HEK293 (cell line): ENCODE results near the gene CNOT4.

Source experiments
- ELK4 ChIP-seq: IDR thresholded peaks from 2 replicates; pipeline ENCODE4 v1.6.1; 2011; ENCODE audit warnings: mild to moderate bottlenecking, low read depth, low read length, borderline replicate concordance
- GFI1B ChIP-seq: fragments of 450-650 bp; formaldehyde crosslinking; IDR thresholded peaks from 2 replicates; pipeline ENCODE4 v1.5.1; 2016; ENCODE audit warnings: missing biosample characterization, missing genetic modification characterization
- HOXC10 ChIP-seq: sonication (generic); formaldehyde crosslinking; IDR thresholded peaks from 2 replicates; pipeline ENCODE4 v1.8.1; 2023; ENCODE audit warnings: mild to moderate bottlenecking, missing genetic modification reagents
- HOXD13 ChIP-seq: sonication (generic); formaldehyde crosslinking; IDR thresholded peaks from 2 replicates; pipeline ENCODE4 v1.8.0; 2022; ENCODE audit warnings: missing genetic modification reagents, borderline replicate concordance
- KLF10 ChIP-seq: fragments of 450-650 bp; IDR thresholded peaks from 2 replicates; pipeline ENCODE4 v1.5.1; 2018; ENCODE audit warnings: missing biosample characterization, mild to moderate bottlenecking, missing genetic modification characterization
- KLF7 ChIP-seq: fragments of 450-650 bp; formaldehyde crosslinking; IDR thresholded peaks from 2 replicates; pipeline ENCODE4 v1.5.1; 2016; ENCODE audit warnings: missing biosample characterization, missing genetic modification characterization, borderline replicate concordance
- KLF9 ChIP-seq: fragments of 450-650 bp; formaldehyde crosslinking; IDR thresholded peaks from 2 replicates; pipeline ENCODE4 v1.5.1; 2016; ENCODE audit warnings: missing biosample characterization, missing genetic modification characterization, low read depth
- MYNN ChIP-seq: fragments of 450-650 bp; formaldehyde crosslinking; IDR thresholded peaks from 2 replicates; pipeline ENCODE4 v1.5.1; 2016; ENCODE audit warnings: missing biosample characterization, missing genetic modification characterization, borderline replicate concordance
- MZF1 ChIP-seq: fragments of 450-650 bp; formaldehyde crosslinking; IDR thresholded peaks from 2 replicates; pipeline ENCODE4 v1.5.1; 2017; ENCODE audit warnings: missing biosample characterization, missing genetic modification characterization, borderline replicate concordance
- PBX3 ChIP-seq: sonication (generic); formaldehyde crosslinking; IDR thresholded peaks from 2 replicates; pipeline ENCODE4 v1.8.1; 2022; ENCODE audit warnings: mild to moderate bottlenecking, moderate library complexity, missing genetic modification reagents
- SP2 ChIP-seq: fragments of 450-650 bp; formaldehyde crosslinking; IDR thresholded peaks from 2 replicates; pipeline ENCODE4 v1.5.1; 2016; ENCODE audit warnings: missing biosample characterization, missing genetic modification characterization
- TRIM28 ChIP-seq: IDR thresholded peaks from 2 replicates; pipeline ENCODE4 v1.6.1; 2011; ENCODE audit warnings: low read length, control low read depth, borderline replicate concordance
- YY1 ChIP-seq: fragments of 450-650 bp; formaldehyde crosslinking; IDR thresholded peaks from 2 replicates; pipeline ENCODE4 v1.5.1; 2018; ENCODE audit warnings: missing biosample characterization, missing genetic modification characterization
- ZBTB11 ChIP-seq: fragments of 450-650 bp; formaldehyde crosslinking; conservative IDR thresholded peaks from 2 replicates; pipeline ENCODE4 v1.5.1; 2016; ENCODE audit warnings: low read depth, missing biosample characterization, missing genetic modification characterization
- ZBTB20 ChIP-seq: fragments of 450-650 bp; formaldehyde crosslinking; IDR thresholded peaks from 2 replicates; pipeline ENCODE4 v1.5.1; 2016; ENCODE audit warnings: missing biosample characterization, missing genetic modification characterization
- ZFP37 ChIP-seq: fragments of 450-650 bp; formaldehyde crosslinking; IDR thresholded peaks from 2 replicates; pipeline ENCODE4 v1.5.1; 2016; ENCODE audit warnings: missing biosample characterization, missing genetic modification characterization
- ZFP69B ChIP-seq: fragments of 450-650 bp; formaldehyde crosslinking; IDR thresholded peaks from 2 replicates; pipeline ENCODE4 v1.5.1; 2016; ENCODE audit warnings: missing biosample characterization, missing genetic modification characterization
- ZNF132 ChIP-seq: fragments of 450-650 bp; formaldehyde crosslinking; IDR thresholded peaks from 2 replicates; pipeline ENCODE4 v1.5.1; 2017; ENCODE audit warnings: missing biosample characterization, missing genetic modification characterization, borderline replicate concordance
- ZNF175 ChIP-seq: fragments of 450-650 bp; formaldehyde crosslinking; IDR thresholded peaks from 2 replicates; pipeline ENCODE4 v1.5.1; 2016; ENCODE audit warnings: missing biosample characterization, missing genetic modification characterization
- ZNF280C ChIP-seq: fragments of 450-650 bp; formaldehyde crosslinking; IDR thresholded peaks from 2 replicates; pipeline ENCODE4 v1.5.1; 2016; ENCODE audit warnings: missing biosample characterization, missing genetic modification characterization
- ZNF292 ChIP-seq: fragments of 450-650 bp; formaldehyde crosslinking; IDR thresholded peaks from 2 replicates; pipeline ENCODE4 v1.5.1; 2016; ENCODE audit warnings: low read depth, missing biosample characterization, missing genetic modification characterization, borderline replicate concordance
- ZNF341 ChIP-seq: fragments of 450-650 bp; formaldehyde crosslinking; IDR thresholded peaks from 2 replicates; pipeline ENCODE4; 2016; ENCODE audit warnings: low read depth, missing biosample characterization, missing genetic modification characterization
- ZNF391 ChIP-seq: fragments of 450-650 bp; formaldehyde crosslinking; IDR thresholded peaks from 2 replicates; pipeline ENCODE4 v1.5.1; 2016; ENCODE audit warnings: low read depth, missing biosample characterization, missing genetic modification characterization, borderline replicate concordance
- ZNF488 ChIP-seq: fragments of 450-650 bp; formaldehyde crosslinking; IDR thresholded peaks from 2 replicates; pipeline ENCODE4 v1.5.1; 2016; ENCODE audit warnings: missing biosample characterization, missing genetic modification characterization
- ZNF501 ChIP-seq: fragments of 450-650 bp; formaldehyde crosslinking; IDR thresholded peaks from 2 replicates; pipeline ENCODE4 v1.5.1; 2016; ENCODE audit warnings: missing biosample characterization, missing genetic modification characterization
- ZNF571 ChIP-seq: fragments of 450-650 bp; formaldehyde crosslinking; IDR thresholded peaks from 2 replicates; pipeline ENCODE4 v1.5.0; 2017; ENCODE audit warnings: missing biosample characterization, missing genetic modification characterization
- ZNF596 ChIP-seq: fragments of 450-650 bp; IDR thresholded peaks from 2 replicates; pipeline ENCODE4 v1.5.0; 2018; ENCODE audit warnings: missing biosample characterization, mild to moderate bottlenecking, missing genetic modification characterization, moderate library complexity
- ZNF658 ChIP-seq: fragments of 450-650 bp; formaldehyde crosslinking; IDR thresholded peaks from 2 replicates; pipeline ENCODE4; 2016; ENCODE audit warnings: missing biosample characterization, missing genetic modification characterization
- ZNF660 ChIP-seq: fragments of 450-650 bp; IDR thresholded peaks from 2 replicates; pipeline ENCODE4 v1.5.1; 2018; ENCODE audit warnings: missing biosample characterization, mild to moderate bottlenecking, missing genetic modification characterization
- ZNF791 ChIP-seq: fragments of 450-650 bp; formaldehyde crosslinking; IDR thresholded peaks from 2 replicates; pipeline ENCODE4 v1.5.1; 2016; ENCODE audit warnings: missing biosample characterization, missing genetic modification characterization
- ZNF792 ChIP-seq: fragments of 450-650 bp; formaldehyde crosslinking; IDR thresholded peaks from 2 replicates; pipeline ENCODE4 v1.5.1; 2016; ENCODE audit warnings: missing biosample characterization, missing genetic modification characterization
- ZNF837 ChIP-seq: fragments of 450-650 bp; formaldehyde crosslinking; IDR thresholded peaks from 2 replicates; pipeline ENCODE4 v1.5.1; 2016; ENCODE audit warnings: missing biosample characterization, missing genetic modification characterization
- ZSCAN23 ChIP-seq: fragments of 450-650 bp; formaldehyde crosslinking; IDR thresholded peaks from 2 replicates; pipeline ENCODE4 v1.5.1; 2016; ENCODE audit warnings: missing biosample characterization, missing genetic modification characterization

Gene CNOT4

GRCh38 chr7:135509839-135510591, at the start of gene CNOT4 (continued):
- TF ChIP-seq ZNF488 (tag by site-specific recombination) (peak; percentile 38; the same call in 1 of the 2 replicates), MZF1 (peak; percentile 78; the same call in 1 of the 2 replicates), MYNN (tag by site-specific recombination) (no peak), HOXC10 (CRISPR knock-in tag) (no peak), KLF9 (peak; percentile 99), ZNF791 (no peak), ZNF391 (tag by site-specific recombination) (no peak; the same call in 1 of the 2 replicates), ZFP69B (tag by site-specific recombination) (peak; percentile 75), KLF7 (tag by site-specific recombination) (peak; percentile 96), ZNF280C (tag by site-specific recombination) (no peak), ZNF792 (tag by site-specific recombination) (peak; percentile 37; the same call in 1 of the 2 replicates), ZNF292 (tag by site-specific recombination) (no peak), YY1 (tag by site-specific recombination) (peak; percentile 83), ZNF571 (tag by site-specific recombination) (no peak), ZFP37 (tag by site-specific recombination) (peak; percentile 98), PBX3 (CRISPR knock-in tag) (no peak; the same call in 1 of the 2 replicates), ZNF132 (no peak), ZBTB20 (tag by site-specific recombination) (no peak; the same call in 1 of the 2 replicates), ZBTB11 (tag by site-specific recombination) (peak; percentile 18), ZSCAN23 (0 out of 2 replicates have a peak, but pooled peaks have one; percentile 34), ZNF175 (tag by site-specific recombination) (no peak), HOXD13 (CRISPR knock-in tag) (no peak), KLF10 (tag by site-specific recombination) (peak; percentile 96), GFI1B (tag by site-specific recombination) (peak; percentile 39; the same call in 1 of the 2 replicates), SP2 (tag by site-specific recombination) (peak; percentile 69), ZNF660 (peak; percentile 98), TRIM28 (no peak), ZNF658 (tag by site-specific recombination) (no peak), ZNF501 (tag by site-specific recombination) (peak; percentile 97), ZNF837 (tag by site-specific recombination) (no peak), ZNF596 (tag by site-specific recombination) (no peak), ZNF341 (tag by site-specific recombination) (no peak), ELK4 (no peak)
